Tibial artery (tissue), 4 donors: Measurements from ENCODE around the gene PAPSS2.

ENCODE experiments used
- DNase-seq, 2 donors: peaks; one replicate each; pipeline ENCODE4 v3.0.0-alpha.2; 2019
- H3K27ac ChIP-seq, 2 donors: fragments of 200-600 bp; sonication (generic) in 1 of 2; 1 replicate in 1 of 2; 2 replicates in 1 of 2; pipeline ENCODE4 v1.5.1; 2018 to 2019; ENCODE audit warnings: mild to moderate bottlenecking in 1 of 2
- H3K27me3 ChIP-seq, 2 donors: fragments of 200-600 bp; sonication (generic) in 1 of 2; one replicate each; pipeline versions ENCODE4 v1.5.1 to v1.6.0; 2016 to 2019
- H3K36me3 ChIP-seq, 3 donors: fragments of 200-600 bp; sonication (generic) in 2 of 3; one replicate each; pipeline ENCODE4 v1.5.1; 2016 to 2019; ENCODE audit warnings: mild to moderate bottlenecking in 2 of 3
- H3K4me1 ChIP-seq, 4 donors: fragments of 200-600 bp; sonication (generic) in 2 of 4; 1 replicate in 3 of 4; 2 replicates in 1 of 4; pipeline ENCODE4 v1.5.1; 2016 to 2019
- H3K4me3 ChIP-seq, 2 donors: fragments of 200-600 bp; sonication (generic) in 1 of 2; 1 replicate in 1 of 2; 2 replicates in 1 of 2; pipeline ENCODE4 v1.5.1; 2018 to 2019; ENCODE audit warnings: mild to moderate bottlenecking in 2 of 2
- H3K9me3 ChIP-seq, 3 donors: fragments of 200-600 bp; sonication (generic) in 1 of 3; one replicate each; pipeline ENCODE4 v1.5.1; 2016 to 2019
- intact Hi-C: fragments of 100-400 bp; cut with DNase I; formaldehyde crosslinking; loops from one replicate; pipeline ENCODE4 v1.15.0; 2023; ENCODE audit warnings: low total_unique reads
- TF ChIP-seq, protein P1 (sequence below), 2 experiments: fragments of 200-600 bp in 1 of 2; fragments of 450-650 bp in 1 of 2; IDR thresholded peaks; one replicate each; pipeline ENCODE4 v1.5.1; 2017 to 2019; ENCODE audit warnings: antibody characterized with exemption in 2 of 2, mild to moderate bottlenecking in 1 of 2, moderate library complexity in 1 of 2

The PAPSS2 gene

DNA sequence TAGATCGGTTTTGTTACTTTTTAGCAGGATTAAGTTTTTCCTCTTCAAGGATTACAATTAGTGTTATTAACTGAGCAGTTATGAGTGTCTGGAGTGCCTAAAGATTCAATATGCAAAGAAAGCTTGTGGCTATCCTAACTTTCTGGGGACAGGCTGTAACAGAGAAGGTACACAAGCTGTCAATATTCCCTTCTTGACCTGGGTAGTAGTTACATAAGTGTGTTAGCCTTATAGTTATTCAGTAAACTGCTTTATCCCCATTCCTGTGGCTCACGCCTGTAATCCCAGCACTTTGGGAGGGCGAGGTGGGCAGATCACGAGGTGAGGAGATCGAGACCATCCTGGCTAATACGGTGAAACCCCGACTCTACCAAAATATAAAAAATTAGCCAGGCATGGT lies 126.7 kb downstream of the PAPSS2 start:
- no peaks in the 10 kb centered on the region for H3K9me3 ChIP-seq
- peaks cover 6 to 38% (median 24%) of the 10 kb centered on the region in 3 donors for H3K36me3 ChIP-seq
- H3K27me3 ChIP-seq = no peaks in the 10 kb centered on the region
- peaks cover 0 to 8% (median 0%) of the 10 kb centered on the region in 4 donors for H3K4me1 ChIP-seq
- no peak overlapping the region for H3K4me3 ChIP-seq
- no peak overlapping the region for H3K27ac ChIP-seq
- intact Hi-C loops = no loop called here
- TF ChIP-seq, protein P1, sequence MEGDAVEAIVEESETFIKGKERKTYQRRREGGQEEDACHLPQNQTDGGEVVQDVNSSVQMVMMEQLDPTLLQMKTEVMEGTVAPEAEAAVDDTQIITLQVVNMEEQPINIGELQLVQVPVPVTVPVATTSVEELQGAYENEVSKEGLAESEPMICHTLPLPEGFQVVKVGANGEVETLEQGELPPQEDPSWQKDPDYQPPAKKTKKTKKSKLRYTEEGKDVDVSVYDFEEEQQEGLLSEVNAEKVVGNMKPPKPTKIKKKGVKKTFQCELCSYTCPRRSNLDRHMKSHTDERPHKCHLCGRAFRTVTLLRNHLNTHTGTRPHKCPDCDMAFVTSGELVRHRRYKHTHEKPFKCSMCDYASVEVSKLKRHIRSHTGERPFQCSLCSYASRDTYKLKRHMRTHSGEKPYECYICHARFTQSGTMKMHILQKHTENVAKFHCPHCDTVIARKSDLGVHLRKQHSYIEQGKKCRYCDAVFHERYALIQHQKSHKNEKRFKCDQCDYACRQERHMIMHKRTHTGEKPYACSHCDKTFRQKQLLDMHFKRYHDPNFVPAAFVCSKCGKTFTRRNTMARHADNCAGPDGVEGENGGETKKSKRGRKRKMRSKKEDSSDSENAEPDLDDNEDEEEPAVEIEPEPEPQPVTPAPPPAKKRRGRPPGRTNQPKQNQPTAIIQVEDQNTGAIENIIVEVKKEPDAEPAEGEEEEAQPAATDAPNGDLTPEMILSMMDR (IDR thresholded peaks at IDR 0.05) = no peak
- DNase-seq = no peak

DNA sequence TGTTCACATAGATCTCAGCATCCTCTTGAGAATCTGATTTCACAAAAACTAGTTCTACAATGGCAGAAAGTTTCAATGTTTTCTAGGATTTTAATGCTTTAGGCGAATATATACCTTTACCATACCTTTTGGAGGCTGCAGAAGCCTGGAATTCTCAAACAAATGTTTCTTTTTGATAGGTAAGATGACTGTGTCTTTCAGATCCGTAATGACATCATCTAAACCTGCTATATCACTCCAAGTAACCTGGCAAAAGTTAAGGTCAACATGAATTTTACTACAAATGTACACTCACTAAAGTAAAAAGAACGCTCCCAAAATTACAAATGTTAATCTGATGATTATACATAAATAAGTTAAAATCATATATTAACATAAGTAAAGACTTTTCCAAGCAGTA lies 130.5 kb downstream of the PAPSS2 start:
- Histone ChIP-seq H3K4me1 (peaks cover 0 to 17% (median 0%) of the 10 kb centered on the region in 4 donors), H3K27me3 (no peaks in the 10 kb centered on the region), H3K27ac (no peak overlapping the region), H3K36me3 (peaks cover 8 to 22% (median 21%) of the 10 kb centered on the region in 3 donors), H3K9me3 (no peaks in the 10 kb centered on the region), H3K4me3 (no peak overlapping the region)
- no peak for DNase-seq
- TF ChIP-seq, protein P1 (IDR thresholded peaks at IDR 0.05) = no peak
- intact Hi-C loops = no loop called here

DNA sequence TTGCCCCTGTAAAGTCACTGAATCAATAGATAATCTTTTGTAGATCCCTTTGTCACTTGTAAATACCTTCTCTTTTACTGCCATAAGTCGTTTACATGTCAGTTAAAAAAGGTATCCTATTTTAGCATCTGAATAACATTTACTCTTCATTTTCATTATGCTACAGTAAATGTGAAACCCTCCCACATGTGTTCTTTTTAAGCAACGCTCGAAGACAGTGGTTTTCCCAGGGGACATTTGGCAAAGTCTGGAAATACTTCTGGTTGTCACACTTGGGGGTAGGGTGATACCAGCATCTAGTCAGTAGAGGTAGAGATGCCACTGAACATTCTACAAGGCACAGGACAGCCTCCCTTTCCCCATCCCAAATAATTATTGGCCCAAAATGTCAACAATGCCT lies 134.6 kb downstream of the PAPSS2 start:
- no peak for DNase-seq
- peaks cover 0 to 17% (median 0%) of the 10 kb centered on the region in 4 donors for H3K4me1 ChIP-seq
- TF ChIP-seq, protein P1 (IDR thresholded peaks at IDR 0.05) = no peak
- no peak overlapping the region for H3K4me3 ChIP-seq
- H3K27ac ChIP-seq = no peak overlapping the region
- H3K9me3 ChIP-seq = no peaks in the 10 kb centered on the region
- H3K36me3 ChIP-seq = peaks cover 8 to 11% (median 9%) of the 10 kb centered on the region in 3 donors
- no peaks in the 10 kb centered on the region for H3K27me3 ChIP-seq
- intact Hi-C loops = no loop called here
